ENCODE data around the gene RAB7B. TPM values are rescaled to one million over a fixed set of nuclear protein-coding genes. Genes with fewer than 3 reads are reported as not detected.

RAB7B gene
- total RNA-seq, 4 donors from 2014 or later, result 0.27 to 0.32 TPM; not detected in 2

GRCh38 chr1:206003854-206004800 lies 932 bp upstream of the RAB7B start:
- TF ChIP-seq POLR2AphosphoS5 (IDR thresholded peaks at IDR 0.05) (no peak), POLR2A (IDR thresholded peaks at IDR 0.05) (no peak), EP300 (IDR thresholded peaks at IDR 0.05; ENCODE audit: low read depth) (no peak)
- TF ChIP-seq, protein P1, sequence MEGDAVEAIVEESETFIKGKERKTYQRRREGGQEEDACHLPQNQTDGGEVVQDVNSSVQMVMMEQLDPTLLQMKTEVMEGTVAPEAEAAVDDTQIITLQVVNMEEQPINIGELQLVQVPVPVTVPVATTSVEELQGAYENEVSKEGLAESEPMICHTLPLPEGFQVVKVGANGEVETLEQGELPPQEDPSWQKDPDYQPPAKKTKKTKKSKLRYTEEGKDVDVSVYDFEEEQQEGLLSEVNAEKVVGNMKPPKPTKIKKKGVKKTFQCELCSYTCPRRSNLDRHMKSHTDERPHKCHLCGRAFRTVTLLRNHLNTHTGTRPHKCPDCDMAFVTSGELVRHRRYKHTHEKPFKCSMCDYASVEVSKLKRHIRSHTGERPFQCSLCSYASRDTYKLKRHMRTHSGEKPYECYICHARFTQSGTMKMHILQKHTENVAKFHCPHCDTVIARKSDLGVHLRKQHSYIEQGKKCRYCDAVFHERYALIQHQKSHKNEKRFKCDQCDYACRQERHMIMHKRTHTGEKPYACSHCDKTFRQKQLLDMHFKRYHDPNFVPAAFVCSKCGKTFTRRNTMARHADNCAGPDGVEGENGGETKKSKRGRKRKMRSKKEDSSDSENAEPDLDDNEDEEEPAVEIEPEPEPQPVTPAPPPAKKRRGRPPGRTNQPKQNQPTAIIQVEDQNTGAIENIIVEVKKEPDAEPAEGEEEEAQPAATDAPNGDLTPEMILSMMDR (IDR thresholded peaks at IDR 0.05), result no peak
- no peaks in the 10 kb centered on the region for H3K27me3 ChIP-seq
- H3K27ac ChIP-seq, result no peak overlapping the region
- no peak overlapping the region for H3K4me3 ChIP-seq
- intact Hi-C loops (cut with DNase I; ENCODE audit: low total_unique reads) (no loop called here), in situ Hi-C loops (cut with MboI; ENCODE audit: low pct_ligation_motif_present in 1 of 4, low pct_unique_long_range_greater_than_20kb in 1 of 4, low sequenced_read_pairs in 3 of 4) (no loop called here)
- no peaks in the 10 kb centered on the region for H3K36me3 ChIP-seq
- no peak for DNase-seq
- H3K4me1 ChIP-seq, result peaks cover 0 to 13% (median 11%) of the 10 kb centered on the region in 4 donors
- H3K9me3 ChIP-seq, result no peaks in the 10 kb centered on the region
- WGBS, 2 donors (ENCODE audit: low coverage in 1 of 2), result 88 to 98% methylated on average over 4 to 7 of the region's 7 CpGs

DNA sequence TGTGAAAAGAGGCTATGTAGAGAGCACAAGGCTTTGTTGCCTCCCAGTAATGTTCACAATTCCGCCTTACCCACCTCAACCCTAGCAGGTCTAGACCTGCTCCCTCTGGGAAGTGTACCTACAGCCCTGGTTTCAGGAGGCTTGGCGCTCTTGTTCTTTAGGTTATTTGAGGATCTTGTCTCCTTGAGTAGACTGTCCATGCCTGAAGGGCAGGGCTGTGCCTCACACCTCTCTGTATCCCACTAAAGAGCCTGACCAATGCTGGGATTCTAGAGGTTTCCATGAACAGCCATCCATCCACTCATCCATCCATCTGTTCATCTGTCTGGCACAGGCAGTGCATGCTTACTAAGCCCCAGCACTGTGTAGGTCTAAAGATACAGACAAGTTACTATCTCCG lies 1.0 kb downstream of the RAB7B start:
- peaks cover 0 to 13% (median 11%) of the 10 kb centered on the region in 4 donors for H3K4me1 ChIP-seq
- H3K27me3 ChIP-seq, result no peaks in the 10 kb centered on the region
- H3K36me3 ChIP-seq, result no peaks in the 10 kb centered on the region
- H3K9me3 ChIP-seq, result no peaks in the 10 kb centered on the region
- TF ChIP-seq EP300 (IDR thresholded peaks at IDR 0.05; ENCODE audit: low read depth) (no peak), POLR2AphosphoS5 (IDR thresholded peaks at IDR 0.05) (no peak), POLR2A (IDR thresholded peaks at IDR 0.05) (no peak)
- TF ChIP-seq, protein P1 (IDR thresholded peaks at IDR 0.05), result no peak
- no peak for DNase-seq
- in situ Hi-C loops (cut with MboI; ENCODE audit: low pct_ligation_motif_present in 1 of 4, low pct_unique_long_range_greater_than_20kb in 1 of 4, low sequenced_read_pairs in 3 of 4) (no loop called here), intact Hi-C loops (cut with DNase I; ENCODE audit: low total_unique reads) (no loop called here)
- no peak overlapping the region for H3K4me3 ChIP-seq
- WGBS, 2 donors (ENCODE audit: low coverage in 1 of 2), result 92 to 100% methylated on average over 1 to 3 of the region's 3 CpGs
- H3K27ac ChIP-seq, result peak overlapping the region in 1 of 4 donors; percentile 44

- Histone ChIP-seq H3K27ac (peak overlapping the region in 3 of 4 donors; percentile 20 to 44 (median 42)), H3K4me3 (no peak overlapping the region), H3K4me1 (peaks cover 0 to 13% (median 11%) of the 10 kb centered on the region in 4 donors), H3K27me3 (no peaks in the 10 kb centered on the region), H3K9me3 (no peaks in the 10 kb centered on the region), H3K36me3 (no peaks in the 10 kb centered on the region)
- DNase-seq, result no peak
- in situ Hi-C loops (cut with MboI; ENCODE audit: low pct_ligation_motif_present in 1 of 4, low pct_unique_long_range_greater_than_20kb in 1 of 4, low sequenced_read_pairs in 3 of 4), result no loop called here
- 40 to 57% methylated on average over 2 to 3 of the region's 3 CpGs for WGBS, 2 donors (ENCODE audit: low coverage in 1 of 2)
- intact Hi-C loops (cut with DNase I; ENCODE audit: low total_unique reads), result no loop called here
- TF ChIP-seq EP300 (IDR thresholded peaks at IDR 0.05; ENCODE audit: low read depth), result no peak
- TF ChIP-seq POLR2A (IDR thresholded peaks at IDR 0.05), result no peak
- TF ChIP-seq POLR2AphosphoS5 (IDR thresholded peaks at IDR 0.05), result peak in 1 of 3 donors; percentile 31
- TF ChIP-seq, protein P1 (IDR thresholded peaks at IDR 0.05), result no peak
These were observed 1.7 kb downstream of the RAB7B start for GRCh38 chr1:206001476-206001888.

DNA sequence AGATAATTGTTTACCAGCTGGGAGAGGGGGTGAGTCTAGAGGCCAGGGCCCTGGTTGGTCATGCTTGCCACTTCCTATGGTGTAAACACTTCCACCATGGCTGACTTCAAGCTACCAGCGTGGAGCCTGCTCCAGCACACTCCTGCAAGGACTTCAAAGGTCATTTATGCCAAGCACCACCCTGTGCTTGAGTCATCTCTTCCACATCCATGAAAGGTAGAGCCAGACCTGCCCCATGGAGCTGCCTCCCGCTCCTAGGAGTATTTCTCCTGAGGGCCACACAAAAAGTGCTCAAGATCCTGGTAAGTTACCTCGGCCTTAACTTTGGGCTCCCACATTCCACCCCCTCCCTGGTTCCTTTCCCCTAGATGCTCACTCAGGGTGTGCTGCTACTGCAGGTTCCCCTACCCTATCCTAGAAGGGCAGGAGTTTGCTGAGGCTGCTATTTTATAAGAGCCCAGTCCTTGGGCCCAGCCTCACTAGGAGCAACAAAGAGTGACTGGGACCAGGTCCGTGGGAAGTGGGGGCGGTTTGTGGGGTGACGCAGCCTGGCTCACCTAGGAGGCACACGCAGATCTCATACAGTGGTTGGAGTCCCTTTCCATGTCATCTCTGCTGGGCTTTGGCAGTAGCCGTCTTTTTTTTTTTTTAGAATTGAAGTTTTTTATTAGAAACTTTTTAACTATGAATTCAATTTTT lies 2.4 kb downstream of the RAB7B start:
- in situ Hi-C loops (cut with MboI; ENCODE audit: low pct_ligation_motif_present in 1 of 4, low pct_unique_long_range_greater_than_20kb in 1 of 4, low sequenced_read_pairs in 3 of 4), result no loop called here
- WGBS, 2 donors (ENCODE audit: low coverage in 1 of 2), result 64 to 91% methylated on average over 3 to 8 of the region's 8 CpGs
- Histone ChIP-seq H3K4me3 (no peak overlapping the region), H3K9me3 (no peaks in the 10 kb centered on the region), H3K27me3 (no peaks in the 10 kb centered on the region), H3K27ac (no peak overlapping the region), H3K4me1 (peaks cover 0 to 13% (median 11%) of the 10 kb centered on the region in 4 donors), H3K36me3 (no peaks in the 10 kb centered on the region)
- intact Hi-C loops (cut with DNase I; ENCODE audit: low total_unique reads), result no loop called here
- no peak for DNase-seq
- no peak for TF ChIP-seq EP300 (IDR thresholded peaks at IDR 0.05; ENCODE audit: low read depth)
- TF ChIP-seq, protein P1 (IDR thresholded peaks at IDR 0.05), result no peak
- no peak for TF ChIP-seq POLR2A (IDR thresholded peaks at IDR 0.05)
- TF ChIP-seq POLR2AphosphoS5 (IDR thresholded peaks at IDR 0.05), result no peak
